NCI-H526 (cell line): ENCODE data around the gene PSMD2.

ENCODE experiments used
- DNase-seq, 2 experiments: peaks; one replicate each; lab custom pipeline; 2025; lab: John Stamatoyannopoulos, UW

Gene PSMD2

DNA sequence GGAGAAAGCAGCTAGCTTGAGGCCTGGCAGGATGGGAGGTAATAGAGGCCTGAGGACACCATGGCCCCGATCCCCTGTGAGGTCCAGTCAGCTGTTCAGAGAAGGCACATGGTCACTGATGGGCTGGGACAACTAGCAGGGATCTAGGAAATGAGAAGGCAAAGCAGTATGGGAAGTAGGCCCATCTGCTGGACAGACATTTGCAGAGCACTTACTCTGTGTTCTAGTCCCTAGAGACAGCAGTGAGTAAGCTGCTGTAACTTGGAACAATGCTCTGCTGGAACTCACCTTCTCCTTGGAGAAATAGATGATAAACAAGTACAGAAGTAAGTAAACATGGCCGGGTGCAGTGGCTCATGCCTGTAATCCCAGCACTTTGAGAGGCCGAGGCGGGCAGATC is 16.1 kb upstream of the PSMD2 start:
- no peak for DNase-seq

DNA sequence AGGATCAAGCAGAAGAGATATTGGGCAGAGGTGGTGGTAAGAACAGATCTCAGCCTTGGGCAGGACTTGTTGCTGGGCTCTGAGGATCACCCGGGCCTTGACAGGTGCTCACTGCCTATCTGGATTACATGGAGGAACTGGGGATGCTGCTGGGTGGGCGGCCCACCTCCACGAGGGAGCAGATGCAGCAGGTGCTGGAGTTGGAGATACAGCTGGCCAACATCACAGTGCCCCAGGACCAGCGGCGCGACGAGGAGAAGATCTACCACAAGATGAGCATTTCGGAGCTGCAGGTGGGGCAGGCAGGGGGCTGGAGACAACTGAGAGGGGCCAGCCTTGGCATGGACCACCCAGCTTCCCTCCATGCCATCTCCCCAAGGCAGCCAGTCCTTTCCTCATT is 15.4 kb upstream of the PSMD2 start:
- no peak for DNase-seq

- DNase-seq, result peak; percentile 67 to 86
Observed at GRCh38 chr3:184284696-184285095, 14.3 kb upstream of the PSMD2 start.

DNA sequence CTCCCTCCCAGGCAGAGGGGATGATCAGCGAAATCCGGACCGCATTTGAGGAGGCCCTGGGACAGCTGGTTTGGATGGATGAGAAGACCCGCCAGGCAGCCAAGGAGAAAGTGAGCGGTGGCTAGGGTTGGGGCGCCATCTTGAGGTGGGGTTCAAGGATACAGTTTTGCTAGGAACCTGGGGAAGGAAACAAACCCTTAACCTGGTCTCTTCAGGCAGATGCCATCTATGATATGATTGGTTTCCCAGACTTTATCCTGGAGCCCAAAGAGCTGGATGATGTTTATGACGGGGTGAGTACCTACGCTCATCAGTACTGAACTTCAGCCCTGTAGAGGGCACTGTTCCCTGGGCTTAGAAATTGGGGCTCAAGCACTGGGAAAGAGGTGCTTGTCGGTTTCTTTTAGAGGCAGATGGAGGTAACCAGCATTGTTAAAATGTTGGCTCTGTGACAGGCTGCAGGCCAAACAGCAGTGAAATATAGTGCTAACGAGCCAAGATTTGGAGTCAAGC is 9.6 kb upstream of the PSMD2 start:
- DNase-seq, result peak; percentile 36 to 75

DNA sequence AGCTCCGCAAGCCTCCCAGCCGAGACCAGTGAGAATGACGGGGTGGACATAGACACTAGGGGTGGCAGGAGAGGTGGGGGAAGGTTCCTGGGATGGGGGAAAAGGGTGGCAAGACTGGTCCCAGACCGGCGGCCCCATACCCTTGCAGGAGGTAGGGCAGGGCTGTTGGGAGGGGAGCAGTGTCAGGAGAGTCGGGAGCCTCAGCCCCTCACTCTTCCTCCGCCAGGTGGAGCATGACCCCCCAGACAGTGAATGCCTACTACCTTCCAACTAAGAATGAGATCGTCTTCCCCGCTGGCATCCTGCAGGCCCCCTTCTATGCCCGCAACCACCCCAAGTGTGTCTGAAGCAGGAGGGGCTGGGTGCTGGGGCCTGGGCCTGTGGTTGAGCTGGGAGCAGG is 8.7 kb upstream of the PSMD2 start:
- DNase-seq, result no peak

- DNase-seq, result no peak
Observed at GRCh38 chr3:184291044-184291737, 7.8 kb upstream of the PSMD2 start.

DNA sequence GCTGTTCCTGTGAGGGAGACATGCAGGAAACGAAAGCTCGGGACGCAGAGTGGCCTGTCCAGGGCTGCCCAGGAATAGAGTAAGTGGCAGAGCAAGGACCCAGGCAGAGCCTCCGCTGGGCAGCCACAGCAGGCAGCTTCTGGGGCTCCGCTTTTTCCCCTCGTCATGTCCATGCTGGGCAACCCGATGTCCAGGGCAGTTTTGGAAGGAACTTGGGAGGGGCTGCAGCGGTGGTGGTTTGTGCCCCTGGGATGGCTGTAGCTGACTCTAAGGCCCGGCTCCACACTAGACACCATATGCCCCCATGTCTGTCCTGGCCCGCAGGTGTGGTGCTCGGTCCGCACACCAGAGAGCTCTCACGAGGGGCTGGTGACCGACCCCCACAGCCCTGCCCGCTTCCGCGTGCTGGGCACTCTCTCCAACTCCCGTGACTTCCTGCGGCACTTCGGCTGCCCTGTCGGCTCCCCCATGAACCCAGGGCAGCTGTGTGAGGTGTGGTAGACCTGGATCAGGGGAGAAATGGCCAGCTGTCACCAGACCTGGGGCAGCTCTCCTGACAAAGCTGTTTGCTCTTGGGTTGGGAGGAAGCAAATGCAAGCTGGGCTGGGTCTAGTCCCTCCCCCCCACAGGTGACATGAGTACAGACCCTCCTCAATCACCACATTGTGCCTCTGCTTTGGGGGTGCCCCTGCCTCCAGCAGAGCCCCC is 7.1 kb upstream of the PSMD2 start:
- no peak for DNase-seq

DNA sequence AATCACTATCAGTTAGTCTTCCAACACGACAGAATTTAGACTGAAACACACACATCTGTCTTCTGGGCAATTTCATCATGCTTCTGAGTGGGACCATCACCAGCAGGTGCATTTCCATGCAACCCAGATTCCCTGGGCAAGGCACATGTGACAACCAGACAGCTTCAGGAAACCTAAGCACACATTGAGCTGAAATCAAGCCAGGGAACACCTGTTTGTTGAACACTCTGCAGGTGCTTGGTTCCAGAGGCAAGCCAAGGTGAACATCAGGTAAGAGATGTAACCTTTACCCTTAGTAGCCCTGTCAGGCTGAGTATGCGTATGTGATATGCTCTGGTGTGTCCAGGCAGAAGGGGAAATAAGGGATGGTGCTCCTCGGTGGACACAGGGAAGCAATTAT is 3.3 kb upstream of the PSMD2 start:
- no peak for DNase-seq

- no peak for DNase-seq
Observed at GRCh38 chr3:184296616-184297015, 2.4 kb upstream of the PSMD2 start.

GRCh38 chr3:184299488-184300377 is 692 bp downstream of the PSMD2 start:
- DNase-seq, result no peak

GRCh38 chr3:184300378-184300720 is 1.3 kb downstream of the PSMD2 start:
- DNase-seq, result no peak

GRCh38 chr3:184305577-184305976 is 6.5 kb downstream of the PSMD2 start:
- DNase-seq, result peak in 1 of 2 experiments; percentile 39

DNA sequence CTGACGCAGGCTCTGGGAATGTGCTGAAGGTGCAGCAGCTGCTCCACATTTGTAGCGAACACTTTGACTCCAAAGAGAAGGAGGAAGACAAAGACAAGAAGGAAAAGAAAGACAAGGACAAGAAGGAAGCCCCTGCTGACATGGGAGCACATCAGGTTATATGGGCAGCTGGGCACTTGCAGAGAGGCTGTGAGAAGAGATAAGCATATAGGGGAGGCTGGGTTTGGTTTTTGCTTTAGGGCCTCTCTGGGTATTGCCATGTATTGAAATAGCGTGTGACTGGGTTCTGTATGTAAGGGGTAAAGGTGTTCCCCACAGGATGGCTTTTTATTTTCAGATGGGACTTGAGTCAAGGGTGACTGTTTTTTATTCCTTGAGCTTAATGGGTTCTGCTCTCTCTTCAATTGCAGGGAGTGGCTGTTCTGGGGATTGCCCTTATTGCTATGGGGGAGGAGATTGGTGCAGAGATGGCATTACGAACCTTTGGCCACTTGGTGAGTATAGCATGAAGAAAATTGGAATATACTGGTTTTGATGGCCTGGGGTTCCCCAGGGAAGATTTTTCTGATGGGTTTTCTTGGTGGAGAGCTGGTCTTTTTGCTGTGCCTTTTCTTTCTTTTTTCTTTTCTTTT is 7.4 kb downstream of the PSMD2 start:
- DNase-seq, result no peak

DNA sequence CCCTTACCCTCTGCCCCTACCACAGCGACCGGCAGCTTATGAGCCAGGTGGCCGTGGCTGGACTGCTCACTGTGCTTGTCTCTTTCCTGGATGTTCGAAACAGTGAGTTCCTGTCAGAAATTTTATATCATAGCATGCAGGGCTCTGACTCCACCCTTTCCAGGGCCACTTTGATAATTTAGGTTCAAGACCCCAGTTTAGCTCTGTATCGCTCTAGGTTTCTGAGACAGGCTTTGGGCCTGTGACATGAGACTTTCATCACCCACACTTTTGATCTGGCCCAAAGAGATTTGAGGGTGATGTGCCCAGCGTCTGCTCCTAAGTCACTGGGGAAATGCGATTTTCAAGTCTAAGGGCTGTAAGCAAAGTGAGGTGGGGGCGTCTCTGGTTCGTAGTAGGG is 8.9 kb downstream of the PSMD2 start:
- DNase-seq, result no peak

DNA sequence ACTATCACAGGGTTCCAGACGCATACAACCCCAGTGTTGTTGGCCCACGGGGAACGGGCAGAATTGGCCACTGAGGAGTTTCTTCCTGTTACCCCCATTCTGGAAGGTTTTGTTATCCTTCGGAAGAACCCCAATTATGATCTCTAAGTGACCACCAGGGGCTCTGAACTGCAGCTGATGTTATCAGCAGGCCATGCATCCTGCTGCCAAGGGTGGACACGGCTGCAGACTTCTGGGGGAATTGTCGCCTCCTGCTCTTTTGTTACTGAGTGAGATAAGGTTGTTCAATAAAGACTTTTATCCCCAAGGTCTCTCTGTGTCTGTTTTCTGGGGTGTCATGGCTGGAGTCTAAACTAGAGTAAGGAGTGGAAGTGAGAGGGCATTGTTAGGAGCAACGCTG is 9.7 kb downstream of the PSMD2 start:
- DNase-seq, result no peak

GRCh38 chr3:184311633-184312032 is 12.6 kb downstream of the PSMD2 start:
- no peak for DNase-seq

- peak; percentile 64 to 96 for DNase-seq
Observed at GRCh38 chr3:184314363-184314699, 15.3 kb downstream of the PSMD2 start, which contains the start of gene EIF4G1. Gene EIF4G1, plus strand, starts transcription at chr3:184314606. Its CDS starts 1,191 bp downstream, at chr3:184315797.

GRCh38 chr3:184314700-184315542 is 15.9 kb downstream of the PSMD2 start:
- DNase-seq, result peak in 1 of 2 experiments; percentile 53

GRCh38 chr3:184315543-184315867 is 16.5 kb downstream of the PSMD2 start:
- DNase-seq, result no peak

GRCh38 chr3:184315871-184316661 is 17.0 kb downstream of the PSMD2 start:
- DNase-seq, result no peak

DNA sequence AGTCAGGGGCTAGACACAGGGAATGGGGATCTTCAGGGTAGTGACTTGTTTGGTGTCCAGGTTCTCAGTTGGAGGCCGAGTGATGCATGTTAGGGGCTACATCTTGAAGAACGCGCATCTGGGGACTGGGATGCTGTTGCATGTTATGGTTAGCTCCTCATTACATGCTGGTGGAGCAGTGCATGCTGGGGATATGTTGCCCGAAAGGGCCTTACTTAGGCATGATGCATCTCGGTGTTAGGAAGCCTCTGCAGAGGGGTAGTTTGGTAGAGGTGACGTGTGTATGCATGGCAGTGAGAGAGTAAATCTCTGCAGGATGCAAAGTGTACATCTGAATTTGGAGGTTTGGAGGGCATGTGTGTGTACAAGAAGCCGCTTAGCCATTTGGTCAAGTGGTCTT is 17.8 kb downstream of the PSMD2 start:
- no peak for DNase-seq
